Left ventricle myocardium superior (tissue), 1 donor: Measurements from ENCODE around the gene FAM168A. TPM values are rescaled to one million over a fixed set of nuclear protein-coding genes. Genes with fewer than 3 reads are reported as not detected.
"Not testable (repeated sequence)": the region's sequence is repeated elsewhere in the genome, so short reads cannot be mapped to it uniquely, and the experiment has no call there.

ENCODE experiments used
- ATAC-seq: fragments of 200-7000 bp; cut with Tn5 transposase; one replicate; pipeline ENCODE4 v1.9.1; 2020; ENCODE audit warnings: mild to moderate bottlenecking, moderate library complexity
- DNase-seq: peaks from one replicate; pipeline ENCODE4 v3.0.0-alpha.2; 2020
- intact Hi-C: fragments of 100-400 bp; cut with micrococcal nuclease; formaldehyde crosslinking; loops from one replicate; pipeline ENCODE4 v1.11.0; 2022
- total RNA-seq: library from RNA; stranded (reverse); fragmentation: NEBNext Ultra II Directional; extraction: Animal tissue kit (Norgen Biotek cat#: 25700); gene quantifications from one replicate; pipeline ENCODE4 v1.2.1, GENCODE V29; 2021
- donor health status: DM: no; HTN: yes; CAD: no; lungs with severe emphysema.

FAM168A gene
- total RNA-seq, 1 donor from 2014 or later: 30.6 TPM

DNA sequence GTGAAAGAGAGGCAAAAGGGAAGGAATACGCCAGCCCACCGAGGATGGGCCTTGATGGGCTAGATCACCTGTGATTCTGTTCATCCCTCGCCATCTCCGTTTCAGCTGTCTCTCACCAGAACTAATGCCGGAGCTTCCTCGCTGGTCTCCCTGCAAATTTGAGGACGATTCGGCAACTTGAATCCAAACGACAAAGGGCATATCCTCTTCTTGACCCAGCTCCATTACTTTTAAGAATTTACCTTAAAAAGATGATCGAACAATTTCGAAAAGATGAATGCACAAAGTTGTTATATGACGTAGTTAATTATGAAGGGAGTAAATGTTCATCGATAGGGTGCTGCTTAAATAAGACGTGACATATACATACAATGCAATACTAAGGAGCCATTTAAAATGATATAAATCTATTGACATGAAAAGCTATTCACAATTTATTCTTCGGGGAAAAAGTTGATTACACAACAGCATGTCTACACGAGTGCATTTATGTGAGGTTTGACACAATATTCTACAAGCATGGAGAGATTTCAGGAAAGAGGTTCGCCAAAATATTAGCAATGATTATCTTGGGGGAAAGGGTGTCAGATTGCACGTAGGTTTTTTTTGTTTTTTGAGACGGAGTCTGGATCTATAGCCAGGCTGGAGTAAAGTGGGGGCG, 937 bp upstream of the FAM168A start:
- DNase-seq: no peak
- intact Hi-C loops: no loop called here
- ATAC-seq: no peak

DNA sequence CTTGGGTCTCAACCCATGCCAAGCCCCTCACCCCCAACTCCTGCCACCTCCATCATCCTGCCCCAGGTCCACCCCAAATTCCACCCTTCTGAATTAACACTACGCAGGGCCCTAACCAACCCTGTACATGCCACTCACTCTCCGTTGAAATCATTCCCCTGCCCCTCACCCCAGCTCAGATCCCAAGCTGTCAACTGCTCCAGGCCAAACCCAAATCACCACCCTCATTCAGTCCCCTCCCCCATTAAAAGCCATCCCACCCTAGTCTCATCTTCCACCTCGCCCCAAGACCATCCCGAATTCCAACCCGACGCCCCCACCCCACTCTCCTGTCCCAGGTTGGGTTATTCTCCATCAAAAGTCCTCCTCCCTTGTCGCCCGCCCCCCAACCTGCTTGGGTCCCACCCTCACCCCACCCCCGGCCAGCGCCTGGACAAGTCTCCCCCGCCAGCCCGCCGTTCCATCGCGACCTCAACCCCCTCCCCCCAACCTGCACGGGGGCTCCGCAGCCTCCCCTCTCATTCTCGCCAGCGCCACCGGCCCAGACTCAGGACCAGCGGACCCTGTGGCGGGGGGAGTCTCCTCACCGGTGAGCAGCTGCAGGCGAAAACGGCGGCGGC, 466 bp downstream of the FAM168A start:
- DNase-seq (no peak), ATAC-seq (peak; percentile 3)
- intact Hi-C loops: no loop called here

DNA sequence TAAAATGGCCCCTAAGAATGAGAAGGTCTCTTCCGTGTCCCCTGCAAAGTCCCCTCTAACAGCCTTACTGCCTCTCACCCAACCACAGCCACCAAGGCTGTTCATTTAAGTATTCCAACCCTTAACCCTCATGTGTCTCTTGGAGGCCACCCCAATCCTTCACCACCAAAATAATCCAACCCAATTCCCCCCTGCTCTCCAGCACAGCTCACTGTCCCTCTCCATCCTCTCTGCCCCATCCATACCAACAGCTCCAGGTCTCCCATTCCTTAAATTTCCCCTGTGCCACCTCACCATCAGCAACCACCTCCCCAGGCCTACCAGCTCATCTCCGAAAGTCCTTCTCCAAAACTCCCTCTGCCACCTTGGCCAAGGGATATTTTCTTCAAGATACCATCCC, 1.4 kb downstream of the FAM168A start:
- DNase-seq (no peak), ATAC-seq (no peak)
- intact Hi-C loops: no loop called here

- no peak for DNase-seq
- ATAC-seq: no peak
- intact Hi-C loops: no loop called here
Observed at GRCh38 chr11:73592640-73593039, 5.3 kb downstream of the FAM168A start.

GRCh38 chr11:73591743-73592142, 6.2 kb downstream of the FAM168A start:
- DNase-seq (no peak), ATAC-seq (no peak)
- intact Hi-C loops: no loop called here

DNA sequence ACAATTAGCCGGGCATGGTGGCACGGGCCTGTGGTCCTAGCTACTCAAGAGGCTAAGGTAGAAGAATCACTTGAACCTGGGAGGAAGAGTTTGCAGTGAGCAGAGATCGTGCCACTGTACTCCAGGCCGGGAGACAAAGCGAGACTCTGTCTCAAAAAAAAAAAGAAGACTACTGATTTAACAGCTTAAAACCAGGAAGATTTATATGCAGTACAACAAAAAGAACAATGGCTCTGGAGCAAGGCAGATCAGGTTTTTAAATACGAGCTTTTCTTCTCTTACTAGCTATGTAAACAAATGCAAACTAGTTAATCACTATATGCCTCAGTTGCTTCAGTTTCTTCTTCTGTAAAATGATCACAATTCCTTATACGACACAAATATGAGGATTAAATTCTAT, 6.9 kb downstream of the FAM168A start:
- ATAC-seq (no peak), DNase-seq (no peak)
- intact Hi-C loops: no loop called here

GRCh38 chr11:73586791-73587190, 11.1 kb downstream of the FAM168A start:
- intact Hi-C loops: no loop called here
- ATAC-seq: no peak

DNA sequence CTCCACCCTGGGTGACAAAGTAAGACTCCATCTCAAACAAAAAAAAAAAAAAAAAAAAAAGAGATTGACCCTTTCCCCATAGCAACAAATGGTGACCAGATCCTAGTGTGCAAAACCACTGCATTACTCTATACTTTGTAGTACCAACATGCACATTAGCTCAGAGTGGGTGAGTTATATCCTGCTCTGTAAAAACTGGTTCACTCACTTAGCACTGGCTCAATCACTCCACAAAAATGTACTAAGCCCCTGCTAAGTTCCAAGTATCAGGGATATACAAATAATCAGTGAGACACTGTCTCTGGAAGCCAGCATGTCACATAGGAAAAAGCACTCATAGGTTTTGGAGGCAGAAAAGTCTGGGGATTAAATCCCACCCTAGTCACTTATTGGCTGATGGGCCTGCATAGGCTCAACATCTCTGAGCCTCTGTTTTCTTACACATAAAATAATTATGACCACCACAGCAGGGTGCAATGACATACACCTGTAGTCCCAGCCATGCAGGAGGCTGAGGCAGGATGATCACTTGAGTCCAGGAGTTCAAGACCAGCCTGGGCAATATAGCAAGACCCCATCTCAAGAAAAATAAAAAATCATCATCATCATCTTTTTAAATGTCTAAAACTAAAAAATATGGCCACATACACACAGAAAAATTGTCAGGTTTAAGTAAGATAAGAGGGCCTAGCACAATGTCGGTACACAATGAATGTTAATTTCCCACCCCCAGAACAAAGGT, 11.9 kb downstream of the FAM168A start:
- DNase-seq (no peak), ATAC-seq (no peak)
- intact Hi-C loops: no loop called here

More at GRCh38 chr11:73586791-73587190, 11.1 kb downstream of the FAM168A start:
- DNase-seq: no peak

DNA sequence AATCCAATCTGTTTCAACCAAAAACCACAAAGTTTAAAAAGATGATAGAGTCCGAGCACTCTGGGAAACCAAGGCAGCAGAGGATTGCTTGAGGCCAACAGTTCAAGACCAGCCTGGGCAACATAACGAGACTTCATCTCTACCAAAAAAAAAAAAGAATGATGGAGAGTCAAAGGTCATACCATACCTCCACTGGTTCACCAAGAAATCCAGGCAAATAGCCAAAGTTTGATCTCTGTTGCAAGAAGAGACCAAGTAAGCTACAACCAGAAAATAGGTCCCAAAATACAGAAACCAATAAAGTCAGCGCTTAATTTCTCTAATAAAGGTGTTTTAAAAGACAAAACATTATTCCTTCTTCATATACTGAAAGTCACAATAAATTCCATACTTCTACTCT, 13.1 kb downstream of the FAM168A start:
- DNase-seq: no peak
- intact Hi-C loops: no loop called here
- no peak for ATAC-seq

- DNase-seq (no peak), ATAC-seq (no peak)
- intact Hi-C loops: no loop called here
Observed at GRCh38 chr11:73582653-73583052, 15.3 kb downstream of the FAM168A start.

- ATAC-seq, intact Hi-C loops, DNase-seq: not testable (repeated sequence)
Observed at GRCh38 chr11:73580749-73581148, 17.2 kb downstream of the FAM168A start.

DNA sequence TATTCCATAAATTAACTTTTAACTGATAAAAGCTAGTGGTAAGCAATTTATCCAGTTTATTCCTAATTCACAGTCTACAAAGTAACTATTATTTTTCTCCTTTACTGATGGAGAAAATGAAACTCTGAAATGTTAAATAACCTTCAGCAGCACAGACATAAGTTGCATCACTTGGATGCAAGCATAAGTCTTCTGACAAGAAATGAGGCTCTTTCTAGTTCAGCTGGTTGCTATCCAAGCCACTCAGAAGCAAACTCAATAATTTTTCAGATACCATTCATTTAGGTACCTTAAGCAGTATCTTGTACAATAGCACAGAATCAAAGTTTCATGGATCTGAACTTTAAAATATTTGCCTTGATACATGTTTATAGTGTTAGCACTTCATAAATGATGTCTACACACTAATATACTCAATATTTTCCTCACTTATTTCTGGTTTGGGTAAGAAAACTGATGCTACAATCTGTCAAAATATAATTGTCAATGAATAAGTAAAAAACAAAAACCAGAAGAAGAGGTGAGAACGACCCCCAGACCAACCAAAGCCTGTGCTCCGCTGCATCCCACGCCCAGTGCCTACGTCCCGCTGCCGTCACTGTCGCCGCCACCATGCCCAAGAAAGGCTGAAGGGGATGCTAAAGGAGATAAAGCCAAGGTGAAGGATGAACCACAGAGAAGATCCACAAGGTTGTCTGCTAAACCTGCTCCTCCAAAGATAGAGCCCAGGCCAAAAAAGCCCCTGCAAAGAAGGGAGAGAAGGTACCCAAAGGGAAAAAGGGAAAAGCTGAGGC, 18.1 kb downstream of the FAM168A start:
- no peak for ATAC-seq
- no peak for DNase-seq
- intact Hi-C loops: no loop called here

DNA sequence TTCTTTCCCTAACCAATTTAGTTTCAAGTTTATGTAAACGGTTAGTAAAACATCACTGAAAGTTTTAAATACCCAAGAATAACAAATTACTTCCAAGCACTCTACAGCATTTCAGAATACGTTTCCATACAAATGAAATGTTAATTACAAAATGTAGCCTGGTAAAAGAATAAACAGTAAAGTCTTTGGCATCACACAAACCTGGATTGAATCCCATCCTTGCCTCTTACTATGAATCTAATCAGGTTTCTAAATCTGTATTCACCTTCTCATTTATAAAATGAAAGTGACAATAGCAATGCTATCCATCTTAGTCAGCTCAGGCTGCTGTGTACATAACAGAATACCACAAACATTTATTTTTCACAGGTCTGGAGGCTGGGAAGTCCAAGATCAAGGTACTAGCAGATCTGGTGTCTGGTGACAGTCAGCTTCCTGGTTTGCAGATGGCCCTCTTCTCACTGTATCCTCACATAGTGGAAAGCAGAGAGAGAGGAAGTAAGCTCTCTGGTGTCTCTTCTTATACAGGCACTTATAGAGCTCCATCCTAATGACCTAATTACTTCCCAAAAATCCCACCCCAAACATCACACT, 19.2 kb downstream of the FAM168A start:
- no peak for DNase-seq
- intact Hi-C loops: no loop called here
- ATAC-seq: no peak

DNA sequence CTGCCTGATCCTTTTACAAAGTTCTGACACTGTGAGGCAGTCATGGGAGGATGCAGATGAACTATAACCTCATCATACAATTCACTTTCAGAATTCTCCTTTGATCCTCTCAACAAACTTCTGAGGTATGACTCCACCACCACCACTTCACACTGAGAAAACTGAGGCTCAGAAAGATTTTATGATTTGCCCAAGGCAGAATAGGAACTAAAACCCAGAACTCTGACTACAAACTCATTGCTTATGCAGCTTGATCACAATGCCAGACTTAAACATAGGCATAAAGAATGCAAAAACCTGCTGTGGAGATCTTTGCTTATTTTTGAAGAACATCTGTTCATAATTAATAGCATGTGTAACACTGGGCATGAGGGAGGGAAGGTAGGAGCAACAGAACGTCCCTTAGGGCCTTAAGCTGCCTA, 20.4 kb downstream of the FAM168A start:
- ATAC-seq: no peak
- intact Hi-C loops: no loop called here

DNA sequence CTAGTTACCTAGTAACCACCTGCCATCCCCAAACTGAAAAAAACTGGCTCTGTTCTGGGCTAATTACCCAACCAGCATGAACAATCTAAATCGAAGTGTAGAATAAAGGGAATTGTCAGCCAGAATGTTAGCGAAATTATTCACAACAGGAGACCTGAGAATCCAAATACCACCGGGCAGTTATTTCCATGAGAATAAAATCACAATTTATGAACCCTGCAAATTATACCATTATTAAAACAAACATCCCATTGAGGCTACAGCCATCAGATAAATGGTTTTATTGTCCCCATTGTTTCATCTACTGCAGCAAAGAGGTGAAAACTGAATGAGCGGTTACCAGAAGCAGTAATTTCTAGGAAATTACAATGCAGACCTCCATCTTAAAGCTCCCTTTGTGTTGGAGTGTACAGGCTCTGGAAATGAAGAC, 21.7 kb downstream of the FAM168A start:
- no peak for ATAC-seq
- intact Hi-C loops: no loop called here

More for the DNA sequence above, 20.4 kb downstream of the FAM168A start:
- DNase-seq: no peak

DNA sequence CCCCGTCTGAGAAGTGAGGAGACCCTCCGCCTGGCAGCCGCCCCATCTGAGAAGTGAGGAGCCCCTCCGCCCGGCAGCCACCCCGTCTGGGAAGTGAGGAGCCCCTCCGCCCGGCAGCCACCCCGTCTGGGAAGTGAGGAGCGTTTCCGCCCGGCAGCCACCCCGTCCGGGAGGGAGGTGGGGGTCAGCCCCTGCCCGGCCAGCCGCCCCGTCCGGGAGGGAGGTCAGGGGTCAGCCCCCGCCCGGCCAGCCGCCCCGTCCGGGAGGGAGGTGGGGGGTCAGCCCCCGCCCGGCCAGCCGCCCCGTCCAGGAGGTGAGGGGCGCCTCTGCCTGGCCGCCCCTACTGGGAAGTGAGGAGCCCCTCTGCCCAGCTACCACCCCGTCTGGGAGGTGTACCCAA, 25.9 kb downstream of the FAM168A start:
- intact Hi-C loops, ATAC-seq, DNase-seq: not testable (repeated sequence)

More for the DNA sequence above, 21.7 kb downstream of the FAM168A start:
- DNase-seq: no peak

GRCh38 chr11:73570415-73571114, 27.3 kb downstream of the FAM168A start:
- intact Hi-C loops: no loop called here
- DNase-seq (no peak), ATAC-seq (peak; percentile 46)

- intact Hi-C loops: no loop called here
- ATAC-seq (peak; percentile 54), DNase-seq (no peak)
Observed at GRCh38 chr11:73566977-73567755, 30.7 kb downstream of the FAM168A start.
